ENCODE measurements around the gene ARFGAP3. TPM values are rescaled to one million over a fixed set of nuclear protein-coding genes. Genes with fewer than 3 reads are reported as not detected.

ARFGAP3 gene
- 72.2 and 87.6 TPM in 2 replicates for total RNA-seq

GRCh38 chr22:42856865-42857704 lies at the start of gene ARFGAP3:
TSS of gene ARFGAP3 (minus strand) at chr22:42857273. CDS start at chr22:42857182, 91 bp downstream.

Other genes with a start within 250 kb of the ARFGAP3 start
- 38.3 and 38.5 TPM in 2 replicates for gene POLDIP3, start 242.4 kb downstream of the ARFGAP3 start, total RNA-seq
- gene ATP5MGL, start 216.7 kb downstream of the ARFGAP3 start, total RNA-seq, result 0.63 and 1.0 TPM in 2 replicates
- 197 and 200 TPM in 2 replicates for gene CYB5R3, start 207.9 kb downstream of the ARFGAP3 start, total RNA-seq
- gene A4GALT, start 136.4 kb downstream of the ARFGAP3 start, total RNA-seq, result 13.0 and 41.2 TPM in 2 replicates
- 48.3 and 60.1 TPM in 2 replicates for gene PACSIN2, start 157.9 kb upstream of the ARFGAP3 start, total RNA-seq
- gene TTLL1, start 232.1 kb upstream of the ARFGAP3 start, total RNA-seq, result 11.5 and 16.2 TPM in 2 replicates